Esophagus muscularis mucosa (tissue), 4 donors: Measurements from ENCODE around the gene PIM3. TPM values are rescaled to one million over a fixed set of nuclear protein-coding genes. Genes with fewer than 3 reads are reported as not detected.

Experiments
- DNase-seq: peaks from one replicate; pipeline ENCODE4 v3.0.0-alpha.2; 2017; ENCODE audit errors: extremely low spot score
- H3K27ac ChIP-seq, 4 donors: fragments of 200-600 bp; sonication (generic); replicated peaks in 1 of 4; 1 replicate in 3 of 4; 2 replicates in 1 of 4; pipeline ENCODE4 v1.5.1; 2016 to 2019; ENCODE audit warnings: mild to moderate bottlenecking in 1 of 4
- H3K27me3 ChIP-seq, 4 donors: fragments of 200-600 bp; sonication (generic); one replicate each; pipeline versions ENCODE4 v1.5.1 to v1.6.0; 2016 to 2019
- H3K36me3 ChIP-seq, 4 donors: fragments of 200-600 bp; sonication (generic); one replicate each; pipeline ENCODE4 v1.5.1; 2016 to 2019
- H3K4me1 ChIP-seq, 4 donors: fragments of 200-600 bp; sonication (generic); one replicate each; pipeline ENCODE4 v1.5.1; 2016 to 2019
- H3K4me3 ChIP-seq, 4 donors: fragments of 200-600 bp; sonication (generic); 1 replicate in 2 of 4; 2 replicates in 2 of 4; pipeline ENCODE4 v1.5.1; 2016 to 2019; ENCODE audit warnings: mild to moderate bottlenecking in 4 of 4, moderate library complexity in 1 of 4
- H3K9me3 ChIP-seq, 4 donors: fragments of 200-600 bp; sonication (generic); 1 replicate in 3 of 4; 2 replicates in 1 of 4; pipeline ENCODE4 v1.5.1; 2016 to 2019
- EP300 ChIP-seq: sonication (generic); formaldehyde crosslinking; IDR thresholded peaks from one replicate; pipeline ENCODE4 v1.6.1; 2017; ENCODE audit warnings: antibody characterized with exemption
- POLR2A ChIP-seq: fragments of 450-650 bp; IDR thresholded peaks from one replicate; pipeline ENCODE4 v1.6.1; 2017; ENCODE audit warnings: antibody characterized with exemption, moderate library complexity, mild to moderate bottlenecking, low read depth
- POLR2AphosphoS5 ChIP-seq, 2 donors: sonication (generic); formaldehyde crosslinking; IDR thresholded peaks; one replicate each; pipeline ENCODE4 v1.6.1; 2017; ENCODE audit warnings: antibody characterized with exemption in 2 of 2
- WGBS: methylation state at CpG from one replicate; pipeline ENCODE4 v1.1.5; 2018; 5-methylcytosine and 5-hydroxymethylcytosine counted together
- intact Hi-C: fragments of 100-400 bp; cut with DNase I; formaldehyde crosslinking; loops from one replicate; pipeline ENCODE4 v1.15.1; 2023
- total RNA-seq, 4 donors: library from RNA; depleted of rRNA; stranded (reverse); fragments of >200 nt; gene quantifications; one replicate each; pipeline versions ENCODE4 v1.1.0 to v1.2.1, GENCODE V29; 2016
- TF ChIP-seq, protein P1 (sequence below), 3 experiments: fragments of 200-600 bp in 2 of 3; fragments of 450-650 bp in 1 of 3; sonication (generic) in 2 of 3; IDR thresholded peaks; one replicate each; pipeline ENCODE4 v1.5.1; 2017 to 2019; ENCODE audit warnings: antibody characterized with exemption in 3 of 3, mild to moderate bottlenecking in 2 of 3, moderate library complexity in 1 of 3

The PIM3 gene
- 100 to 1,000 TPM in 1 of 4 donors, 10 to 100 TPM in 3; 36.1 to 106 (median 56.5) TPM for total RNA-seq

DNA sequence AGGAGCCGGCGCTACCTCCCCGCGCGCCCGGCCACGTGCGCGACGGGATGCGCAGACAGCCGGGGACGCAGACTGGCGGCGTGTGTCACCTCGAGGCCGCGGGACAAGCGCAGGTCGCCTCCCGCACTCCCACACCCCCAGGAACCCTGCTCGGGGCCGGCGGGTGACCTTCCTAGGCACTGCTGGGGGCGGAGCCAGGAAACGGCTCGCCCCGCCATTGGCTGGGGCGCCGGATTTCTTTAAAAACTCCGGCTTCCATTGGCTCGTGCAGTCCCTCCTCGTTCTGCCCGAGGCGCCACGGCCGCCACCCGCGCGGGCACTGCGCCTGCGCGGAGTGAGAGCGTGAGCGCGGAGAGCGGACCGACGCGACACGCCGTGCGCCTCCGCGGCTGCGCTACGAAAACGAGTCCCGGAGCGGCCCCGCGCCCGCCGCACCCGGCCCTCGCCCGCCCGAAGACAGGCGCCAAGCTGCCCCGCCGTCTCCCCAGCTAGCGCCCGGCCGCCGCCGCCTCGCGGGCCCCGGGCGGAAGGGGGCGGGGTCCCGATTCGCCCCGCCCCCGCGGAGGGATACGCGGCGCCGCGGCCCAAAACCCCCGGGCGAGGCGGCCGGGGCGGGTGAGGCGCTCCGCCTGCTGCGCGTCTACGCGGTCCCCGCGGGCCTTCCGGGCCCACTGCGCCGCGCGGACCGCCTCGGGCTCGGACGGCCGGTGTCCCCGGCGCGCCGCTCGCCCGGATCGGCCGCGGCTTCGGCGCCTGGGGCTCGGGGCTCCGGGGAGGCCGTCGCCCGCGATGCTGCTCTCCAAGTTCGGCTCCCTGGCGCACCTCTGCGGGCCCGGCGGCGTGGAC, at the start of gene PIM3:
Gene PIM3 (plus strand): TSS at position 614 of the 846 bp plus-strand sequence. CDS start 176 bp downstream, at position 790.
- peak within 1 kb of the TSS; percentile 88 to 98 (median 95) for H3K27ac ChIP-seq
- peak within 1 kb of the TSS; percentile 73 to 96 (median 89) for H3K4me3 ChIP-seq
- no peaks in the 10 kb centered on the region for H3K9me3 ChIP-seq
- intact Hi-C loops, result no loop called here
- DNase-seq, result peak; percentile 96
- H3K27me3 ChIP-seq, result no peaks in the 10 kb centered on the region
- peaks cover 43 to 60% (median 52%) of the 10 kb centered on the region in 4 donors for H3K4me1 ChIP-seq
- no CpG with 5 or more reads among the region's 137 CpGs for WGBS
- TF ChIP-seq, protein P1, sequence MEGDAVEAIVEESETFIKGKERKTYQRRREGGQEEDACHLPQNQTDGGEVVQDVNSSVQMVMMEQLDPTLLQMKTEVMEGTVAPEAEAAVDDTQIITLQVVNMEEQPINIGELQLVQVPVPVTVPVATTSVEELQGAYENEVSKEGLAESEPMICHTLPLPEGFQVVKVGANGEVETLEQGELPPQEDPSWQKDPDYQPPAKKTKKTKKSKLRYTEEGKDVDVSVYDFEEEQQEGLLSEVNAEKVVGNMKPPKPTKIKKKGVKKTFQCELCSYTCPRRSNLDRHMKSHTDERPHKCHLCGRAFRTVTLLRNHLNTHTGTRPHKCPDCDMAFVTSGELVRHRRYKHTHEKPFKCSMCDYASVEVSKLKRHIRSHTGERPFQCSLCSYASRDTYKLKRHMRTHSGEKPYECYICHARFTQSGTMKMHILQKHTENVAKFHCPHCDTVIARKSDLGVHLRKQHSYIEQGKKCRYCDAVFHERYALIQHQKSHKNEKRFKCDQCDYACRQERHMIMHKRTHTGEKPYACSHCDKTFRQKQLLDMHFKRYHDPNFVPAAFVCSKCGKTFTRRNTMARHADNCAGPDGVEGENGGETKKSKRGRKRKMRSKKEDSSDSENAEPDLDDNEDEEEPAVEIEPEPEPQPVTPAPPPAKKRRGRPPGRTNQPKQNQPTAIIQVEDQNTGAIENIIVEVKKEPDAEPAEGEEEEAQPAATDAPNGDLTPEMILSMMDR (IDR thresholded peaks at IDR 0.05), result no peak
- TF ChIP-seq POLR2AphosphoS5 (IDR thresholded peaks at IDR 0.05), result peak; percentile 75 to 79
- TF ChIP-seq EP300, result no peak
- peak; percentile 78 for TF ChIP-seq POLR2A
- H3K36me3 ChIP-seq, result peaks cover 11 to 39% (median 33%) of the 10 kb centered on the region in 4 donors

DNA sequence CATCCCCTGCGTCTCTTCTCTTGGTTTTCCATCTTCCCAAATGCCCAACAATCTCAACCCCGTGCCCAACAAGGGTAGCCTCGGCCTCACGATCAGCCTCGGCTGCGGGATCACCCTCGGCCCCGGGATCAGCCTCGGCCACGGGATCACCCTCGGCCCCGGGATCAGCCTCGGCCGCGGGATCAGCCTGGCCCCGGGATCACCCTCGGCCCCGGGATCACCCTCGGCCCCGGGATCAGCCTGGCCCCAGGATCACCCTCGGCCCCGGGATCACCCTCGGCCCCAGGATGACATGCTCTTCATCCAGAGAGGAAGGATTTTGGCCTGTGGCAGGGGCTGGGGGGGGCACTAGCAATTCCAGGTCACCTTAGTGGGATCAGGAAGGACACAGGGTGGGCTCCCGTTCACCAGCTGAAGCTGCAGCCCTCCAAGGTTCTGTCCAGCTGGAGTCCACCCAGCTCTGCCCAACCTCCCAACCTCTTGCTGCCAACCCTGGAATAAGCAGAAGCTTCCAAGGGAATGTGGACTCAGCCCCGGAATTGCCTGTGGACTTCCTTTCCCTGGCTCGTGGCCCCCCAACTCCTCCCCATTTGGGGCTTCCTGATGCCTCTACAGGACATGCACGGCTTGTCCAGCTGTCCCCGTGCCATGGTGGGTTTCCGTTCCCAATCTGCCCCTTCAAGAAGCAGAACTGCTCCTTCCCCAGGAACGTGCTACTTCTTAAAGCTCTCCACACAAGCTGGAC, 48.5 kb upstream of the PIM3 start:
- Histone ChIP-seq H3K4me1 (peaks cover under 1 to 10% (median 8%) of the 10 kb centered on the region in 4 donors), H3K4me3 (no peak overlapping the region), H3K27me3 (no peaks in the 10 kb centered on the region), H3K36me3 (peaks cover 15 to 71% (median 59%) of the 10 kb centered on the region in 4 donors), H3K27ac (no peak overlapping the region), H3K9me3 (no peaks in the 10 kb centered on the region)
- intact Hi-C loops, result no loop called here
- TF ChIP-seq POLR2AphosphoS5 (IDR thresholded peaks at IDR 0.05) (no peak), EP300 (no peak), POLR2A (no peak)
- TF ChIP-seq, protein P1 (IDR thresholded peaks at IDR 0.05), result no peak
- WGBS, result 92% methylated on average over 29 of the region's 30 CpGs
- no peak for DNase-seq

DNA sequence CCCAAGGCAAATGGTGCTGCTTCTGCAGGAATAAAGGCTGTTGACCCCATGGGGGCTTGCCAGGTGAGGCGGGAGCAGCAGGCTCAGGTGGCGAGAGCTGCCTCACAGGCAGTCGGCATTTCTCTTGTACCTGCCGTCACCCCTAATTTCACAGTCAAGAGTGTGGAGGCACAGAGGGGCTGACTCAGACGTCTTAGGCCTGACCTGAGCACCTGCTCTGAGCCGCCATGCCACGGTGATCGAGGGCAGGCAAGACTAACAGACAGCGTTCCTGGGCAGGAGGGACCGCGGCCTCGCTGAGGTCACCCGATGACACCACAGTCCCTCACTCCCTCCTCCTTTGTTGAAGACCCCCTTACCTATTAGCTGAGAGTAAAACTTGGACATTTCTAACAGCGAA, 47.5 kb upstream of the PIM3 start:
- TF ChIP-seq EP300, result no peak
- TF ChIP-seq, protein P1 (IDR thresholded peaks at IDR 0.05), result no peak
- TF ChIP-seq POLR2AphosphoS5 (IDR thresholded peaks at IDR 0.05), result no peak
- no peak for TF ChIP-seq POLR2A

DNA sequence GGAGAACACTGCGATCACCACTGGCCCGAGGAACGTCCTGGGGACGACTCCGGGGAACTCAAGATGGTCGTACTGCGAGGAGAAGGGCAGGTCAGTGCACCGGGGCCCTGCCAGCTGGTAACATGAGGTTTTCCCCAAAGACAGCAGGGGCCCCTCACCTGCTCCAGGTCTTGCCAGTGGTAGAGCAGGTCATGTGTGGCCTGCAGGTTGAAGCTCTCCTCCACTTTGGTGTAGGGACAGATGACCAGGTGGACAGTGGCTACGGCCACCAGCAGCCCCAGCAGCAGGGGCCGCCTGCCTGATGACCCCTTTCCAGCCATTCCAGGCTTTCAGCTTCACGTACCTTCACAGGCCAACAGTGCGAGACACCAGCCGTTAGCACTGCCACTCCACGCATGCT, 47.1 kb upstream of the PIM3 start:
- TF ChIP-seq, protein P1 (IDR thresholded peaks at IDR 0.05), result no peak
- no peak for TF ChIP-seq POLR2A
- no peak for TF ChIP-seq POLR2AphosphoS5 (IDR thresholded peaks at IDR 0.05)
- no peak for TF ChIP-seq EP300
- no peak overlapping the region for H3K27ac ChIP-seq
- no peaks in the 10 kb centered on the region for H3K27me3 ChIP-seq
- no peak overlapping the region for H3K4me3 ChIP-seq
- H3K9me3 ChIP-seq, result no peaks in the 10 kb centered on the region
- H3K36me3 ChIP-seq, result peaks cover 15 to 59% (median 48%) of the 10 kb centered on the region in 4 donors
- DNase-seq, result no peak
- intact Hi-C loops, result no loop called here
- H3K4me1 ChIP-seq, result peaks cover 4 to 19% (median 16%) of the 10 kb centered on the region in 4 donors
- WGBS, result 98% methylated on average over 12 of the region's 14 CpGs

More for the DNA sequence above, 47.5 kb upstream of the PIM3 start:
- Histone ChIP-seq H3K36me3 (peaks cover 15 to 61% (median 49%) of the 10 kb centered on the region in 4 donors), H3K4me3 (no peak overlapping the region), H3K27ac (no peak overlapping the region), H3K4me1 (peaks cover 4 to 19% (median 16%) of the 10 kb centered on the region in 4 donors), H3K27me3 (no peaks in the 10 kb centered on the region), H3K9me3 (no peaks in the 10 kb centered on the region)
- 96% methylated on average over 13 of the region's 14 CpGs for WGBS
- no peak for DNase-seq
- intact Hi-C loops, result no loop called here
